Neural cell (in vitro differentiated cells): ENCODE measurements around the gene NXNL2. TPM values are rescaled to one million over a fixed set of nuclear protein-coding genes. Genes with fewer than 3 reads are reported as not detected.

Experiments used
- H2AFZ ChIP-seq: fragments of 200-600, 300-800 bp; sonication (generic), shearing (Covaris generic); 2 replicates; pipeline ENCODE4 v1.6.0; 2014; ENCODE audit warnings: low read depth, mild to moderate bottlenecking, antibody characterized with exemption, low read length, moderate library complexity
- H3F3A ChIP-seq: fragments of 200-600 bp; shearing (Covaris generic); 2 replicates; pipeline ENCODE4 v1.6.1; 2016; ENCODE audit warnings: mild to moderate bottlenecking, moderate library complexity, mixed read lengths, antibody characterized with exemption, low read length; ENCODE audit not compliant: insufficient read depth, poor library complexity, severe bottlenecking
- H3K27ac ChIP-seq: fragments of 200-600, 300-800 bp; sonication (generic), shearing (Covaris generic); 2 replicates; pipeline ENCODE4 v1.5.1; 2014; ENCODE audit warnings: mild to moderate bottlenecking, low read length, moderate library complexity
- H3K27me3 ChIP-seq: fragments of 300-800, 200-600 bp; sonication (generic), shearing (Covaris generic); 2 replicates; pipeline ENCODE4 v1.6.0; 2014; ENCODE audit warnings: mild to moderate bottlenecking, low read depth, low read length, moderate library complexity; ENCODE audit not compliant: insufficient read depth
- H3K36me3 ChIP-seq: fragments of 300-800, 200-600 bp; sonication (generic), shearing (Covaris generic); 2 replicates; pipeline ENCODE4 v1.5.1; 2014; ENCODE audit warnings: mild to moderate bottlenecking, antibody characterized with exemption, low read length, moderate library complexity; ENCODE audit not compliant: insufficient read depth
- H3K4me2 ChIP-seq: fragments of 300-800, 200-600 bp; sonication (generic), shearing (Covaris generic); 2 replicates; pipeline ENCODE4 v1.6.0; 2014; ENCODE audit warnings: mild to moderate bottlenecking, low read length
- H3K4me3 ChIP-seq: fragments of 300-800, 200-600 bp; sonication (generic), shearing (Covaris generic); 2 replicates; pipeline ENCODE4 v1.5.1; 2014; ENCODE audit warnings: mild to moderate bottlenecking, low read length, moderate library complexity
- H3K79me2 ChIP-seq: fragments of 200-600 bp; shearing (Covaris generic); replicated peaks from 2 replicates; pipeline ENCODE4 v1.6.0; 2014; ENCODE audit warnings: mild to moderate bottlenecking, low read length, moderate library complexity; ENCODE audit not compliant: insufficient read depth
- H3K9ac ChIP-seq: fragments of 300-800, 200-600 bp; sonication (generic), shearing (Covaris generic); 2 replicates; pipeline ENCODE4 v1.6.1; 2016; ENCODE audit warnings: mild to moderate bottlenecking, low read length, mixed read lengths
- H3K9me2 ChIP-seq: fragments of 200-600 bp; shearing (Covaris generic); 2 replicates; pipeline ENCODE4 v1.6.1; 2016; ENCODE audit warnings: mild to moderate bottlenecking, low read length, mixed read lengths; ENCODE audit not compliant: insufficient read depth
- H3K9me3 ChIP-seq: fragments of 200-600, 300-800 bp; sonication (generic), shearing (Covaris generic); 2 replicates; pipeline ENCODE4 v1.6.1; 2016; ENCODE audit warnings: mild to moderate bottlenecking, mixed run types, low read length, moderate library complexity, mixed read lengths
- H4K20me1 ChIP-seq: fragments of 200-600 bp; shearing (Covaris generic); 2 replicates; pipeline ENCODE4 v1.6.1; 2016; ENCODE audit warnings: mild to moderate bottlenecking, mixed run types; ENCODE audit not compliant: insufficient read depth
- EP300 ChIP-seq: fragments of 450-650 bp; conservative IDR thresholded peaks from 2 replicates; pipeline ENCODE4 v1.6.1; 2014; ENCODE audit warnings: antibody characterized with exemption, mild to moderate bottlenecking, moderate library complexity; ENCODE audit not compliant: poor library complexity, severe bottlenecking
- EZH2 ChIP-seq: fragments of 200-600, 300-800 bp; shearing (Covaris generic), sonication (generic); IDR thresholded peaks from 2 replicates; pipeline ENCODE4 v1.6.1; 2014; ENCODE audit warnings: antibody characterized with exemption, low read length, borderline replicate concordance, mild to moderate bottlenecking; ENCODE audit not compliant: insufficient read depth, poor library complexity, severe bottlenecking
- MXI1 ChIP-seq: fragments of 450-650 bp; conservative IDR thresholded peaks from 2 replicates; pipeline ENCODE4 v1.6.1; 2014; ENCODE audit warnings: antibody characterized with exemption, mild to moderate bottlenecking; ENCODE audit not compliant: poor library complexity, severe bottlenecking
- POLR2AphosphoS5 ChIP-seq: IDR thresholded peaks from 2 replicates; pipeline ENCODE4 v1.6.1; 2012
- RAD21 ChIP-seq: fragments of 450-650 bp; conservative IDR thresholded peaks from 2 replicates; pipeline ENCODE4 v1.6.1; 2014; ENCODE audit warnings: antibody characterized with exemption, mild to moderate bottlenecking, moderate library complexity
- SMC3 ChIP-seq: fragments of 450-650 bp; conservative IDR thresholded peaks from 2 replicates; pipeline ENCODE4 v1.6.1; 2014; ENCODE audit warnings: antibody characterized with exemption, mild to moderate bottlenecking, moderate library complexity; ENCODE audit not compliant: poor library complexity
- TAF1 ChIP-seq: IDR thresholded peaks from 2 replicates; pipeline ENCODE4 v1.6.1; 2012; ENCODE audit warnings: low read depth
- polyA plus RNA-seq: library from polyadenylated mRNA; depleted of rRNA; stranded (reverse); fragments of >200 nt; gene quantifications from 2 replicates; pipeline ENCODE4 v1.2.3, GENCODE V29; 2014
- TF ChIP-seq, protein P1 (sequence below): fragments of 450-650 bp; IDR thresholded peaks from 2 replicates; pipeline ENCODE4 v1.5.1; 2014; ENCODE audit warnings: antibody characterized with exemption, mild to moderate bottlenecking, moderate library complexity; ENCODE audit not compliant: poor library complexity, severe bottlenecking
- TF ChIP-seq, protein P2 (sequence below): IDR thresholded peaks from 2 replicates; pipeline ENCODE4 v1.6.1; 2012; ENCODE audit warnings: borderline replicate concordance

The NXNL2 gene
- polyA plus RNA-seq, 1 donor from 2014 or later: 0.51 TPM

DNA sequence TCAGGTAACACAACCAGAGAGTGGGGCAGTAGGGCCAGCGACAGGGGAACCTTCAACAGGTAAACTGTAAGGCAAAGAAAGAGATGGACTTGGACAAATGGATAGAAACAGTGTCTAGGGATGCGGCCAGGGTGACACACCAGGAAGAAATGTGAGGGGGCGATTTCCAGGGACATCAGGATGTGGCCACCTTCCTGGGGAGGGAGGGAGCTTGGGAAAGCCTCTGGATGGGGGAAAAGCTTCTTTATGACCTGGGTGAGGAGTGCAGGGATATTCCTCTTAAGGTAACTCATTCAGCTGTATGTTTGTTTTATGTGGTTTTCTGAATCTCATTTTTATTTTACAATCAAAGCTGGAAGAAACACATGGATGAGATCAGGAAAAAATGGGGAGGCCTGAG, 11.9 kb upstream of the NXNL2 start:
- H3F3A ChIP-seq: no peaks in the 10 kb centered on the region
- TF ChIP-seq SMC3: no peak
- no peak for TF ChIP-seq EP300
- no peak for TF ChIP-seq EZH2
- no peak for TF ChIP-seq RAD21
- TF ChIP-seq, protein P1, sequence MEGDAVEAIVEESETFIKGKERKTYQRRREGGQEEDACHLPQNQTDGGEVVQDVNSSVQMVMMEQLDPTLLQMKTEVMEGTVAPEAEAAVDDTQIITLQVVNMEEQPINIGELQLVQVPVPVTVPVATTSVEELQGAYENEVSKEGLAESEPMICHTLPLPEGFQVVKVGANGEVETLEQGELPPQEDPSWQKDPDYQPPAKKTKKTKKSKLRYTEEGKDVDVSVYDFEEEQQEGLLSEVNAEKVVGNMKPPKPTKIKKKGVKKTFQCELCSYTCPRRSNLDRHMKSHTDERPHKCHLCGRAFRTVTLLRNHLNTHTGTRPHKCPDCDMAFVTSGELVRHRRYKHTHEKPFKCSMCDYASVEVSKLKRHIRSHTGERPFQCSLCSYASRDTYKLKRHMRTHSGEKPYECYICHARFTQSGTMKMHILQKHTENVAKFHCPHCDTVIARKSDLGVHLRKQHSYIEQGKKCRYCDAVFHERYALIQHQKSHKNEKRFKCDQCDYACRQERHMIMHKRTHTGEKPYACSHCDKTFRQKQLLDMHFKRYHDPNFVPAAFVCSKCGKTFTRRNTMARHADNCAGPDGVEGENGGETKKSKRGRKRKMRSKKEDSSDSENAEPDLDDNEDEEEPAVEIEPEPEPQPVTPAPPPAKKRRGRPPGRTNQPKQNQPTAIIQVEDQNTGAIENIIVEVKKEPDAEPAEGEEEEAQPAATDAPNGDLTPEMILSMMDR: no peak
- no peak for TF ChIP-seq TAF1
- no peak for TF ChIP-seq POLR2AphosphoS5
- TF ChIP-seq MXI1: no peak
- TF ChIP-seq, protein P2, sequence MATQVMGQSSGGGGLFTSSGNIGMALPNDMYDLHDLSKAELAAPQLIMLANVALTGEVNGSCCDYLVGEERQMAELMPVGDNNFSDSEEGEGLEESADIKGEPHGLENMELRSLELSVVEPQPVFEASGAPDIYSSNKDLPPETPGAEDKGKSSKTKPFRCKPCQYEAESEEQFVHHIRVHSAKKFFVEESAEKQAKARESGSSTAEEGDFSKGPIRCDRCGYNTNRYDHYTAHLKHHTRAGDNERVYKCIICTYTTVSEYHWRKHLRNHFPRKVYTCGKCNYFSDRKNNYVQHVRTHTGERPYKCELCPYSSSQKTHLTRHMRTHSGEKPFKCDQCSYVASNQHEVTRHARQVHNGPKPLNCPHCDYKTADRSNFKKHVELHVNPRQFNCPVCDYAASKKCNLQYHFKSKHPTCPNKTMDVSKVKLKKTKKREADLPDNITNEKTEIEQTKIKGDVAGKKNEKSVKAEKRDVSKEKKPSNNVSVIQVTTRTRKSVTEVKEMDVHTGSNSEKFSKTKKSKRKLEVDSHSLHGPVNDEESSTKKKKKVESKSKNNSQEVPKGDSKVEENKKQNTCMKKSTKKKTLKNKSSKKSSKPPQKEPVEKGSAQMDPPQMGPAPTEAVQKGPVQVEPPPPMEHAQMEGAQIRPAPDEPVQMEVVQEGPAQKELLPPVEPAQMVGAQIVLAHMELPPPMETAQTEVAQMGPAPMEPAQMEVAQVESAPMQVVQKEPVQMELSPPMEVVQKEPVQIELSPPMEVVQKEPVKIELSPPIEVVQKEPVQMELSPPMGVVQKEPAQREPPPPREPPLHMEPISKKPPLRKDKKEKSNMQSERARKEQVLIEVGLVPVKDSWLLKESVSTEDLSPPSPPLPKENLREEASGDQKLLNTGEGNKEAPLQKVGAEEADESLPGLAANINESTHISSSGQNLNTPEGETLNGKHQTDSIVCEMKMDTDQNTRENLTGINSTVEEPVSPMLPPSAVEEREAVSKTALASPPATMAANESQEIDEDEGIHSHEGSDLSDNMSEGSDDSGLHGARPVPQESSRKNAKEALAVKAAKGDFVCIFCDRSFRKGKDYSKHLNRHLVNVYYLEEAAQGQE: no peak
- H3K9me3 ChIP-seq: no peaks in the 10 kb centered on the region
- no peaks in the 10 kb centered on the region for H3K36me3 ChIP-seq
- H3K27me3 ChIP-seq: no peaks in the 10 kb centered on the region
- no peaks in the 10 kb centered on the region for H4K20me1 ChIP-seq
- no peak overlapping the region for H3K4me3 ChIP-seq
- no peaks in the 10 kb centered on the region for H3K79me2 ChIP-seq
- H2AFZ ChIP-seq: no peak overlapping the region
- H3K9me2 ChIP-seq: no peaks in the 10 kb centered on the region
- no peak overlapping the region for H3K4me2 ChIP-seq
- no peak overlapping the region for H3K9ac ChIP-seq
- no peak overlapping the region for H3K27ac ChIP-seq

DNA sequence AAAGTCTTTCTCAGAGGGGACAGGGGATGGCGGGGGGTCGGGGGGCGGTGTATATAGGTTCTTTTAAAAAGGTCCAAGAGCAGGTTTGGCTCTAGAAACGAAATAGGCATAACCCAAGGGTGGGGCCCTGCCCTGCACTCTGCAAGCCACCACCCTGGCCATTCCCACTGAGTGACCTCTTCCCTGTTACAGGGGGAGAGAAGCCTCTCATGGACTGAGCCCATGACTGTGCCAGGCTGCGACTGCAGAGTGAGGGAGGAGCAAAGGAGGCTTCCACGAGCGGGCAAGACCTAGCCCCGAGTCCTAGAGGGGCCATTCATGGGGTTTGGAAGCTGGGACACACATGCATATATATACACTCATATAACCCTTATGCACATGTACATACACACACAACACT, 10.1 kb upstream of the NXNL2 start:
- H3K4me2 ChIP-seq: no peak overlapping the region
- no peak overlapping the region for H3K9ac ChIP-seq
- no peaks in the 10 kb centered on the region for H3F3A ChIP-seq
- no peak overlapping the region for H3K27ac ChIP-seq
- no peak overlapping the region for H2AFZ ChIP-seq
- H3K79me2 ChIP-seq: no peaks in the 10 kb centered on the region
- H3K9me2 ChIP-seq: no peaks in the 10 kb centered on the region
- H4K20me1 ChIP-seq: no peaks in the 10 kb centered on the region
- no peak overlapping the region for H3K4me3 ChIP-seq
- H3K36me3 ChIP-seq: no peaks in the 10 kb centered on the region
- no peaks in the 10 kb centered on the region for H3K9me3 ChIP-seq
- H3K27me3 ChIP-seq: no peaks in the 10 kb centered on the region
- TF ChIP-seq EZH2 (no peak), MXI1 (no peak), TAF1 (no peak), EP300 (no peak), POLR2AphosphoS5 (no peak), RAD21 (no peak), SMC3 (no peak)
- TF ChIP-seq, protein P2: no peak
- TF ChIP-seq, protein P1: no peak
